ENCODE results near the gene NR3C2. TPM values are rescaled to one million over a fixed set of nuclear protein-coding genes. Genes with fewer than 3 reads are reported as not detected.

NR3C2 gene
- total RNA-seq, 1 experiment from 2014 or later: 0.16 TPM

DNA sequence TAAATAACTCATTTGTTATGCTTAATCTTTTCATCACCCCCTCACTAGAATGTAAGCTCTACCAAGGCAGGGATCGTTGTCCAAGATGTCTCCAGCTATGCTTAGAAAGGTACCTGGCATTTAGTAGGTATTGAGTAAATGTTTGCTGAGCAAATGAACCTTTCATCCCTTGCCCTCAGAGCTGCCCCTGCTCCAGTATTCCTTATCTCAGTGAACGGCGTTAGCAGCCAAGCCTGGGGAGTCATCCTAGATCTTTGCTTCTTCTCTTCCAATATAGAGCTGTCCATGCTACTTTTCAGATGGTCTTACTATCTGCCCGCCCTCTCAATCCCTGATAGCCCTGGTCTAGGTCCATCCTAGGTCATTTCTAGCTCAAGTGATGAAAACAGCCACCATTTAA, 188.4 kb downstream of the NR3C2 start:
- POLR2A ChIA-PET: no interaction called here
- Mint-ChIP-seq H3K27ac (ENCODE audit: unreplicated experiment) (no peak overlapping the region), H3K4me1 (ENCODE audit: low read depth, unreplicated experiment) (peaks cover 10% of the 10 kb centered on the region), H3K9me3 (ENCODE audit: unreplicated experiment) (no peaks in the 10 kb centered on the region), H3K36me3 (ENCODE audit: insufficient read depth, unreplicated experiment) (no peaks in the 10 kb centered on the region), H3K27me3 (ENCODE audit: insufficient read depth, unreplicated experiment) (no peaks in the 10 kb centered on the region), H3K4me3 (ENCODE audit: unreplicated experiment) (no peak overlapping the region)
- no peak for DNase-seq
- intact Hi-C loops (cut with micrococcal nuclease; ENCODE audit: unreplicated experiment): no loop called here
- Histone ChIP-seq H3K27me3 (replicated peaks; ENCODE audit: control insufficient read depth, insufficient read depth, low read length) (no peaks in the 10 kb centered on the region), H3K9me3 (no peaks in the 10 kb centered on the region), H3K36me3 (ENCODE audit: control insufficient read depth, insufficient read depth, low read length) (no peaks in the 10 kb centered on the region), H3K4me1 (peaks cover 9% of the 10 kb centered on the region; the same call in 1 of the 2 replicates), H3K4me3 (ENCODE audit: low read depth, low read length) (no peak overlapping the region)
- BruUV-seq (replicated peaks): no TSS peak
- TF ChIP-seq, protein P1, sequence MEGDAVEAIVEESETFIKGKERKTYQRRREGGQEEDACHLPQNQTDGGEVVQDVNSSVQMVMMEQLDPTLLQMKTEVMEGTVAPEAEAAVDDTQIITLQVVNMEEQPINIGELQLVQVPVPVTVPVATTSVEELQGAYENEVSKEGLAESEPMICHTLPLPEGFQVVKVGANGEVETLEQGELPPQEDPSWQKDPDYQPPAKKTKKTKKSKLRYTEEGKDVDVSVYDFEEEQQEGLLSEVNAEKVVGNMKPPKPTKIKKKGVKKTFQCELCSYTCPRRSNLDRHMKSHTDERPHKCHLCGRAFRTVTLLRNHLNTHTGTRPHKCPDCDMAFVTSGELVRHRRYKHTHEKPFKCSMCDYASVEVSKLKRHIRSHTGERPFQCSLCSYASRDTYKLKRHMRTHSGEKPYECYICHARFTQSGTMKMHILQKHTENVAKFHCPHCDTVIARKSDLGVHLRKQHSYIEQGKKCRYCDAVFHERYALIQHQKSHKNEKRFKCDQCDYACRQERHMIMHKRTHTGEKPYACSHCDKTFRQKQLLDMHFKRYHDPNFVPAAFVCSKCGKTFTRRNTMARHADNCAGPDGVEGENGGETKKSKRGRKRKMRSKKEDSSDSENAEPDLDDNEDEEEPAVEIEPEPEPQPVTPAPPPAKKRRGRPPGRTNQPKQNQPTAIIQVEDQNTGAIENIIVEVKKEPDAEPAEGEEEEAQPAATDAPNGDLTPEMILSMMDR (IDR thresholded peaks at IDR 0.05; ENCODE audit: insufficient read depth in 1 of 2, low read depth in 1 of 2, low read length in 1 of 2, severe bottlenecking in 1 of 2, unreplicated experiment in 1 of 2): no peak
- CTCF ChIA-PET: no interaction called here

- H3K36me3 Mint-ChIP-seq (ENCODE audit: insufficient read depth, unreplicated experiment): no peaks in the 10 kb centered on the region
These were observed 193.4 kb downstream of the NR3C2 start for GRCh38 chr4:148248824-148249223.

DNA sequence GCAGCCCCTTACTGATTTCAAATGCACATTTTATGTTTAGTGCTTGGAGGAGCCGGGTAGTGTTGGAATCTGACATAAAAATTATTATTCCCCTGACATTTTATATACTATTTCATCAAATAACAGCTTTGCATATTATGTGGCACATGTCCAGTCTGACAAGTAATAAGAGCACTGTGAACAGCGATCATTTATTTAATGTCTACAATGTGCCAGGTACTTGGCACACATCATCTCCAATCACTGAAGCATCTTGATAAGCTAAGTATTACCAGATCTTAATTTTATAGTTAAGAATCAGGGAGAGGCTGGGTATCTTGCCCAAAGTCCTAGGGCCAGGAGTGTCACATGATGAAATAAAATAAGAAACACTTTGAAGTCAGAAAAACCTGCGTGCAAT, 197.2 kb downstream of the NR3C2 start:
- Mint-ChIP-seq H3K4me1 (ENCODE audit: low read depth, unreplicated experiment) (no peaks in the 10 kb centered on the region), H3K27ac (ENCODE audit: unreplicated experiment) (no peak overlapping the region), H3K9me3 (ENCODE audit: unreplicated experiment) (no peaks in the 10 kb centered on the region), H3K27me3 (ENCODE audit: insufficient read depth, unreplicated experiment) (no peaks in the 10 kb centered on the region), H3K36me3 (ENCODE audit: insufficient read depth, unreplicated experiment) (no peaks in the 10 kb centered on the region), H3K4me3 (ENCODE audit: unreplicated experiment) (no peak overlapping the region)
- no peaks in the 10 kb centered on the region for H3K4me1 ChIP-seq
- ChIA-PET CTCF (no interaction called here), POLR2A (no interaction called here)
- intact Hi-C loops (cut with micrococcal nuclease; ENCODE audit: unreplicated experiment): no loop called here
- no peaks in the 10 kb centered on the region for H3K9me3 ChIP-seq
- DNase-seq: no peak
- no peaks in the 10 kb centered on the region for H3K36me3 ChIP-seq (ENCODE audit: control insufficient read depth, insufficient read depth, low read length)
- TF ChIP-seq, protein P1 (IDR thresholded peaks at IDR 0.05; ENCODE audit: insufficient read depth in 1 of 2, low read depth in 1 of 2, low read length in 1 of 2, severe bottlenecking in 1 of 2, unreplicated experiment in 1 of 2): no peak
- no peaks in the 10 kb centered on the region for H3K27me3 ChIP-seq (replicated peaks; ENCODE audit: control insufficient read depth, insufficient read depth, low read length)
- no TSS peak for BruUV-seq (replicated peaks)
- H3K4me3 ChIP-seq (ENCODE audit: low read depth, low read length): no peak overlapping the region

More at GRCh38 chr4:148248824-148249223, 193.4 kb downstream of the NR3C2 start:
- Mint-ChIP-seq H3K27ac (ENCODE audit: unreplicated experiment) (no peak overlapping the region), H3K9me3 (ENCODE audit: unreplicated experiment) (no peaks in the 10 kb centered on the region), H3K27me3 (ENCODE audit: insufficient read depth, unreplicated experiment) (no peaks in the 10 kb centered on the region), H3K4me3 (ENCODE audit: unreplicated experiment) (no peak overlapping the region), H3K4me1 (ENCODE audit: low read depth, unreplicated experiment) (peaks cover 6% of the 10 kb centered on the region)
- peaks cover 2% of the 10 kb centered on the region; the same call in 1 of the 2 replicates for H3K4me1 ChIP-seq
- CTCF ChIA-PET: no interaction called here
- POLR2A ChIA-PET: no interaction called here
- no TSS peak for BruUV-seq (replicated peaks)
- no peaks in the 10 kb centered on the region for H3K9me3 ChIP-seq
- TF ChIP-seq, protein P1 (IDR thresholded peaks at IDR 0.05; ENCODE audit: insufficient read depth in 1 of 2, low read depth in 1 of 2, low read length in 1 of 2, severe bottlenecking in 1 of 2, unreplicated experiment in 1 of 2): no peak
- H3K4me3 ChIP-seq (ENCODE audit: low read depth, low read length): no peak overlapping the region
- no peaks in the 10 kb centered on the region for H3K36me3 ChIP-seq (ENCODE audit: control insufficient read depth, insufficient read depth, low read length)
- DNase-seq: no peak
- H3K27me3 ChIP-seq (replicated peaks; ENCODE audit: control insufficient read depth, insufficient read depth, low read length): no peaks in the 10 kb centered on the region
- intact Hi-C loops (cut with micrococcal nuclease; ENCODE audit: unreplicated experiment): no loop called here
